ENCODE results near the gene DLX3. TPM values are rescaled to one million over a fixed set of nuclear protein-coding genes. Genes with fewer than 3 reads are reported as not detected.

The DLX3 gene
- polyA plus RNA-seq, 1 of the 3 experiments (the other 2 are of a cell fraction): not detected

DNA sequence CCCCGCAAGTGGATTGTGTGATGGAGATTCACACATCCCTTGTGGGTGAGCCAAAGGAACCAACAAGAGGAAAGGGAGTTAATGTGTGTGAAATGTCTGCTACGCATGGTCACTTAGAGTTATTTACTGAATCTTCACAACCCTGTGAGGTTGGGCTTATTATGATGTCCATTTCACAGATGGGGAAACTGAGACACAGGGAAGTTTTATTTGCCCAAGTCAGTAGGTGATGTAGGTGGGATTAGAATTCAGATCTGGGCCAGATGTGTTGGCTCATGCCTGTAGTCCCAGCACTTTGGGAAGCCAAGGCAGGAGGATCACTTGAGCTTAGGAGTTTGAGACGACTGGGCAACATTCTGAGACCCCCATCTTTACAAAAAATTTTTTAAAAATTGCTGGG is 37.7 kb downstream of the DLX3 start:
- Histone ChIP-seq H2AFZ (ENCODE audit: low read depth) (no peak overlapping the region), H3K9me2 (no peaks in the 10 kb centered on the region), H3K79me2 (ENCODE audit: insufficient read depth) (no peaks in the 10 kb centered on the region), H4K20me1 (ENCODE audit: insufficient read depth) (peaks cover 6% of the 10 kb centered on the region; the same call in 1 of the 2 replicates), H3K4me2 (no peak overlapping the region), H3K36me3 (replicated peaks in 1 of 2; ENCODE audit: control insufficient read depth in 1 of 2, insufficient read depth in 2 of 2, low read length in 1 of 2) (no peaks in the 10 kb centered on the region), H3F3A (replicated peaks; ENCODE audit: insufficient read depth) (no peaks in the 10 kb centered on the region), H3K27me3 (ENCODE audit: insufficient read depth) (peaks cover 85% of the 10 kb centered on the region), H3K4me1 (ENCODE audit: control insufficient read depth in 1 of 2, insufficient read depth in 2 of 2, low read depth in 1 of 2, low read length in 1 of 2) (no peaks in the 10 kb centered on the region), H3K4me3 (ENCODE audit: low read depth in 2 of 2, low read length in 1 of 2) (no peak overlapping the region), H3K9me3 (no peaks in the 10 kb centered on the region), H3K9ac (no peak overlapping the region), H3K27ac (ENCODE audit: low read depth in 2 of 2, low read length in 1 of 2) (no peak overlapping the region)
- ChIA-PET POLR2A (no interaction called here), CTCF (interaction anchor here (1.0 to 55.0 kb wide), 9 partner anchors 9 to 137 kb away, joined by 3 to 1225 read pairs (median 4); partner anchors contain the start of gene DLX3)
- TF ChIP-seq GABPA (IDR thresholded peaks at IDR 0.05; ENCODE audit: low read depth): no peak
- no peak for TF ChIP-seq EP300 (IDR thresholded peaks at IDR 0.05; ENCODE audit: borderline replicate concordance in 1 of 2, low read depth in 1 of 2, low read length in 1 of 2)
- TF ChIP-seq POLR2AphosphoS5 (IDR thresholded peaks at IDR 0.05; ENCODE audit: low read depth, low read length): no peak
- no peak for TF ChIP-seq RCOR1 (IDR thresholded peaks at IDR 0.05; ENCODE audit: low read length)
- no peak for TF ChIP-seq TEAD4 (IDR thresholded peaks at IDR 0.05; ENCODE audit: borderline replicate concordance, insufficient read depth)
- no peak for TF ChIP-seq TAF1 (IDR thresholded peaks at IDR 0.05; ENCODE audit: borderline replicate concordance, low read depth, low read length)
- TF ChIP-seq, protein P1, sequence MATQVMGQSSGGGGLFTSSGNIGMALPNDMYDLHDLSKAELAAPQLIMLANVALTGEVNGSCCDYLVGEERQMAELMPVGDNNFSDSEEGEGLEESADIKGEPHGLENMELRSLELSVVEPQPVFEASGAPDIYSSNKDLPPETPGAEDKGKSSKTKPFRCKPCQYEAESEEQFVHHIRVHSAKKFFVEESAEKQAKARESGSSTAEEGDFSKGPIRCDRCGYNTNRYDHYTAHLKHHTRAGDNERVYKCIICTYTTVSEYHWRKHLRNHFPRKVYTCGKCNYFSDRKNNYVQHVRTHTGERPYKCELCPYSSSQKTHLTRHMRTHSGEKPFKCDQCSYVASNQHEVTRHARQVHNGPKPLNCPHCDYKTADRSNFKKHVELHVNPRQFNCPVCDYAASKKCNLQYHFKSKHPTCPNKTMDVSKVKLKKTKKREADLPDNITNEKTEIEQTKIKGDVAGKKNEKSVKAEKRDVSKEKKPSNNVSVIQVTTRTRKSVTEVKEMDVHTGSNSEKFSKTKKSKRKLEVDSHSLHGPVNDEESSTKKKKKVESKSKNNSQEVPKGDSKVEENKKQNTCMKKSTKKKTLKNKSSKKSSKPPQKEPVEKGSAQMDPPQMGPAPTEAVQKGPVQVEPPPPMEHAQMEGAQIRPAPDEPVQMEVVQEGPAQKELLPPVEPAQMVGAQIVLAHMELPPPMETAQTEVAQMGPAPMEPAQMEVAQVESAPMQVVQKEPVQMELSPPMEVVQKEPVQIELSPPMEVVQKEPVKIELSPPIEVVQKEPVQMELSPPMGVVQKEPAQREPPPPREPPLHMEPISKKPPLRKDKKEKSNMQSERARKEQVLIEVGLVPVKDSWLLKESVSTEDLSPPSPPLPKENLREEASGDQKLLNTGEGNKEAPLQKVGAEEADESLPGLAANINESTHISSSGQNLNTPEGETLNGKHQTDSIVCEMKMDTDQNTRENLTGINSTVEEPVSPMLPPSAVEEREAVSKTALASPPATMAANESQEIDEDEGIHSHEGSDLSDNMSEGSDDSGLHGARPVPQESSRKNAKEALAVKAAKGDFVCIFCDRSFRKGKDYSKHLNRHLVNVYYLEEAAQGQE (IDR thresholded peaks at IDR 0.05; ENCODE audit: low read depth, low read length): no peak
- no peak for TF ChIP-seq MEF2A (IDR thresholded peaks at IDR 0.05; ENCODE audit: borderline replicate concordance, low read depth)
- TF ChIP-seq, protein P2, sequence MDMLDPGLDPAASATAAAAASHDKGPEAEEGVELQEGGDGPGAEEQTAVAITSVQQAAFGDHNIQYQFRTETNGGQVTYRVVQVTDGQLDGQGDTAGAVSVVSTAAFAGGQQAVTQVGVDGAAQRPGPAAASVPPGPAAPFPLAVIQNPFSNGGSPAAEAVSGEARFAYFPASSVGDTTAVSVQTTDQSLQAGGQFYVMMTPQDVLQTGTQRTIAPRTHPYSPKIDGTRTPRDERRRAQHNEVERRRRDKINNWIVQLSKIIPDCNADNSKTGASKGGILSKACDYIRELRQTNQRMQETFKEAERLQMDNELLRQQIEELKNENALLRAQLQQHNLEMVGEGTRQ (IDR thresholded peaks at IDR 0.05; ENCODE audit: borderline replicate concordance, low read depth, low read length): no peak
- TF ChIP-seq ZBTB33 (IDR thresholded peaks at IDR 0.05; ENCODE audit: borderline replicate concordance, low read depth): no peak
- no peak for TF ChIP-seq FOSL2 (IDR thresholded peaks at IDR 0.05; ENCODE audit: borderline replicate concordance, low read depth)
- WGBS (ENCODE audit: low lambda C conversion rate): 40% methylated on average over 3 of the region's 3 CpGs
- DNase-seq: no peak
